Stimulated activated CD4-positive, alpha-beta T cell treated with anti-CD3 and anti-CD28 coated beads, Interleukin-4, amount 100 ng/mL, for 24 hours (primary cell): ENCODE measurements around the gene RPP25.
"Not testable (repeated sequence)": the region's sequence is repeated elsewhere in the genome, so short reads cannot be mapped to it uniquely, and the experiment has no call there.

Source experiments
- DNase-seq: peaks from one replicate; pipeline ENCODE4 v3.0.0-alpha.2; 2020

The RPP25 gene

DNA sequence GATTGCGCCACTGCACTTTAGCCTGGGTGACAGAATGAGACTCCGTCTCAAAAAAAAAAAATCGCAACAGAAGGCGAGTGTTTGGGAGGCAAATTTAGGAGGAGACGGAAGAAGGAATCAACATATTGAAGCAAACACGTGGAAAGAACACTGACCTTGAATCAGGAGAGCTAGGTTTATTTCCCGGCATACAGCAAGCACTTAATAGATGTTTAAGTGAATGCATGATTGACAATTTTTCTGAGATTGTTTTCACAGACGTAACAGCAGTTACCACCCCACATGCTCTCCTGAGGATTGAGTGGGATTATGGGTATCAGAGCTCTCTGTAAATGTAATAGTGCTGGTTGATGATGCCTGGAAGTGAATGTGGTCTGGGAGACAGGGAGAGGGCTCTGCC is 5.6 kb upstream of the RPP25 start:
- DNase-seq: no peak

DNA sequence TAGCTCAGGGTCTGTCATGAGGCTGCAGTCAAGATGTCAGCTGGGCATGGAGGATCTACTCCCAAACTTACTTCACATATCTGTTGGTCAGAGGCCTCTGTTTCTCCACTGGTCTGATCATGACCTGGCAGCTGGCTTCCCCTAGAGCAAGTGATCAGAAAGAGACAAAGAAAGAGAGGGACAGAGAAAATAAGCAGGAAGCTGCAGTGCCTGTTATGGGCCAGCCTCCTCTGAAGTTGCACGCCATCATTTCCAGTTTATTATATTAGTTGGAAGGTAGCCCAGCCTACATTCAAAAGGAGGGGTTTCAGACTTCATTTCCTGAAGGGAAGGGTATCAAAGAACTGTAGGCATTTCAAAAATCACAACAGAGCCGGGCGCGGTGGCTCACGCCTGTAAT is 5.0 kb upstream of the RPP25 start:
- no peak for DNase-seq

DNA sequence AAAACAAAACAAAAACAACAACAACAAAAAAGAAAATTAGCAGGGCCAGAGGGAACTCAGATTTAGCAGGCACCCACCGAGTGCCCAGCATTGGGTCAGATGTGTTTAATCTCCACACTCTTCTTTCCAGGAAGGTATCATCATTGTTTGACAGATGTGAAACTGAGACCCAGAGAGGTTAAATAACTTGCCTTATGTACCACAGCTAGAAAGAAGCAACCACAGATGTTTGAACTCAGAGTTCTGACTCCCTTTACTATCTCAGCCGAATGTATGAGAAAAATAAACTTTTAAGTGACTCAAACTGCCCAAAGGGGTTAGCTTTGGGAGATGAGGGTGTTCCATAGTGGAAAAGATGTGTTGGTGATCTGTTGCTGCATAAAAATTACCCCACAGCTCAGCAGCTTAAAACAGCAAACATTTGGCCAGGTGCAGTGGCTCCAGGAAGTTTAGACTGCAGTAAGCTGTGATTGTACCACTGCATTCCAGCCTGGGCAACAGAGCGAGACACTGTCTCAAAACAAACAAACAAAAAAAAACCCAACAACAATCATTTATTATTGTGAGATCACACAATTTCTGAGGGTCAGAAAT is 4.5 kb upstream of the RPP25 start:
- DNase-seq: no peak

DNA sequence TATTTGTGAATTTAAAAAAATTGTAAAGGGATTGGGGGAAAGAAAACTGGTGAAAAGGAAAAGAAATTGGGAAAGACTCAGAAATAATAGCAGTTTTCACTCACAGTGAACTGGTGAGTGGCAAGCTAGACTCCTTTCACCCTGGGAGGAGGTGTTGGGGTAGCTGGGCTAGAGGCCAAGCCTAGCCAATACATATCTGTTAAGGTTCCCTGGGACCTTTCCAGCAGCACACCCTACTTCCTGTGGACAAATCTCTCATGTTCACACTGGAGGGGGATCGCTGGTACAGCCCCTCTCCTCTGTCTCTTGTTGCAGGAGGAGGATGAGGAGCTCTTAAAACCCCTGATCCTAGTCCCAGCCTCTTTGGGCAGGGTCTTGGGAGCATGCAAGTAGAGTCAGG is 3.7 kb upstream of the RPP25 start:
- no peak for DNase-seq

DNA sequence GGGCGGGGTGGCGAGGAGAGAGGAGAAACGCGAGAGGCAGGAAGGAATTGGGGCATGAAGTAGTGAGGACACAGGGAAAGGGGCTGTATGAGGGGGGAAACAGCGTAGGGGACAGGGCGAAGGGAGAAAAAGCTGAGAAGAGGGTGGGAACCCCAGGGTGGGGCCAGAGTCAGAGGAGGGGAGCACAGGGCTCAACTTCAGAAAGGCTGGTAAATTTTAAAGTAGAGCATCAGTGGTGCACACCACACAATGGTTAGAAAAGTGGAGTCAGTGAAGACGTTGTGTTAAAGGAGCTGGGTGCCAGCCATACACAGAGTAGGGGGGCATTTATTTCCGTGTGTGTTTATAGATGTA is 3.0 kb upstream of the RPP25 start:
- no peak for DNase-seq

DNA sequence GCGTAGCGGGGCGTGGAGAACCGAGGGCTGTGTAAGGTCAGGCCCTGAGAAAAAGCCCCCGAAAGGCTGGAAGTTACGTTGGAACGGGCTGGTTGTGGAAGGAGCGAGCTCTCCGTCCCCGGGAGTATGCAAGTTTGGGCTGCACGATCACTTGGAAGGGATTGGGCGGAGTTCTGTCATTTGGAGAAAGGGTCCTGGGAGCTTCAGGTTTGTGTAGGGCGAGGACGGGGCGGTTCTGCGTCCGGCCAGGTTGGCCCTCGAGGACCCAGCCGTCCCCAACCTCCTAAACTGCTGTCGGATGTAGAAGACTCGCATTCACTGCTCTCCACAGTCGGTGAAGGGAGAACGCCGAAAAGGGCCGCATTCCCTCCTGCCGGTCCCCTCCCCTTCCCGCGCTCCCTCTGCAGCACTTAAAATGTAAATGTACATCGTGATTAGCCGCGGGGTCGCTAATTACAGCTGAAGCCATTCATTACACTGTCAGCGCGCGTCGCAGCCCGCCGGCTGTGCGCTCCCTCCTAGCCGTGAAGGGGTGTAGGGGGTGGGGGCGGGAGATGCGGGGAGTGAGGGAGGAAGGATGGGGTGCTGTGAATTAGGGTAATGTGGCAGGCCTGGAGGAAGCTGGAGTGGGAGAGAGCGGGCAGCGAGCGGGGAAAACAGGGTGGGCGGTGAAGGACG is 2.5 kb upstream of the RPP25 start:
- no peak for DNase-seq

DNA sequence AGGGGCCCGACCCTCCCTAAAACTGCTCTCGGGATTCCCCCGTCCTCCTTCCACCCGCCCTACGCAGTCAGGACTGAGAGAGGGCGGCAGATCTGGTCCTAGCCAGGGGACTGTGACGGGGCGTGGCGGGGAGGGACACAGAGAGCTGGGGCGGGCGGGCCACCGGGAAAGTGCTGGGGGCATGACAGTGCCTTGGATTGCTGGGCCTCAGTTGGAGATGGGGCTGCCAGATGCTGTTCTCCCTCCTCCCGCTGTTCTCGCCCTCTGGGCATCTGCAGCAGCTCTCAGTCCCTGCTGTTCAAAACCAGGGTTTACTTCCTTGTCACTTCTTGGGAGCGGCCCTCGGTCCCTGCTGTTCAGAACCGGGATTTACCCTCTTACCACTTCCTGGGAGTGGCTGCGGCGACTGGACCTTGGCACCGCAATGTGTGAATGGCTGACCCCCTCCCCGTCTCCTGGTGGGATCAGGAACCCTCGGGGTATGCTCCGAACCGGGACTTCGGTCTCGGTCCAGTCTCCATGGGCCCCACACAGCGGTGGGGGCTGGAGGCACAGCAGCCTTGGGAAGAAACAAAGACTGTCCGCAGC is 1.8 kb upstream of the RPP25 start:
- DNase-seq: no peak

DNA sequence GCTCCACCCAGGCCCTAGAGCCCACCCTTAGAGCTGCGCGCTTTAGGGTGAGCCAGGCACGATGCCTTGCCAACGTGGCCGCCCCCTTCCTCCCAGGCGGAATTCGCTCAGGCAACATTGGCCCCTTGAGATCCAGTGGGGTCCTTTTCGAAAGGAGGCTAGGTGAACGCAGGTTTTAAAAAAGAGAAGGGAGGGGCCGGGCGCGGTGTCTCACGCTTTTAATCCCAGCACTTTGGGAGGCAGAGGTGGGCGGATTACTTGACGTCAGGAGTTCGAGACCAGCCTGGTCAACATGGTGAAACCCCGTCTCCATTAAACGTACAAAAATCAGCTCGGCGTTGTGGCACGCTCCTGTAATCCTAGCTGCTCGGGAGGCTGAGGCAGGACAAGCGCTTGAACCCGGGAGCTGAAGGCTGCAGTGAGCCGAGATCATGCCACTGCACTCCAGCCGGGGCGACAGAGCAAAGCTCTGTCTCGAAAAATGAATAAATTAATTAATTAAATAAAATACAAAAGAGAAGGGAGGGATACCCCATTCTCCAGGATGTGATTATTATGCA is 984 bp upstream of the RPP25 start:
- DNase-seq: no peak

DNA sequence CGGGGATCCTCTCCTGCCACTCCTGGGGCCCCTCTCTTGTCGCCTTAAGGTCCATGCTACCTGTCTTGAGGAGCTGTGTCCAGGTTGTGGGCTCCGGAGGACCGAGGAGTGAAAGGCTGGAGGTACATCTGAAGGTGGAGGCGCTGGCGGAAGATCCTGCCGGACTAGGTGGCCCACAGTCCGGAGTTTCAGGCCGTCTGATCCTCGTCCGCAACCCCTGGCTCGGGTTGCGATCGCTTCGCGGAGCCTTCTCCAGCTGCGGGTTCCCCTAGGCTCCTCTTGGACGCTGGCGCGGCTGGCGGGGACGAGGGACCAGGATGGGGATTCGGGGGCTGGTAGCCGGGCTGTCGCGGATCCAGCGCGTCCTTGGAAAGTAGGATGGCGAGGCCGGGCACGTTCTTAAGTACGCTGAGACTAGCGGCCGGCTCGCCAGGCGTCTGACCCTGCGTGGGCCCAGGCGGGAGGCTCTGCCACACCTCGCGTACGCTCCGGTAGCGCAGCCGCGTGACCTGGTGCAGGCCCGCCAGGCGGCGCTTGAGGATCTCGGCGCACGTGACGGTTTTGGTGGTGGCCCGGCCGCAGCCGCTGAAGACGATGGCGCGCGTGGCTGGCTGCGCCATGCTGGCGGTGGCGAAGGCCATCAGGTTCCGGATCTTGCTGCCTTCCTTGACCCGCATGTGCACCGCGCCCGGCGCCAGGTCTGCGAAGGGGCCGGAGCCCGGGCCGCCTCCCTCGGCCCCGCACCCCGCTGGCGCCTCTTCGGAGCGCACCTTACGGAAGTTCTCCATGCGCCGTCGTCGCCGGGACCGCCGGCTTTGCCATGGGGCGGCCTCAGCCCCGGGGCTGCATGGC is 550 bp downstream of the RPP25 start:
- peak; percentile 72 for DNase-seq

DNA sequence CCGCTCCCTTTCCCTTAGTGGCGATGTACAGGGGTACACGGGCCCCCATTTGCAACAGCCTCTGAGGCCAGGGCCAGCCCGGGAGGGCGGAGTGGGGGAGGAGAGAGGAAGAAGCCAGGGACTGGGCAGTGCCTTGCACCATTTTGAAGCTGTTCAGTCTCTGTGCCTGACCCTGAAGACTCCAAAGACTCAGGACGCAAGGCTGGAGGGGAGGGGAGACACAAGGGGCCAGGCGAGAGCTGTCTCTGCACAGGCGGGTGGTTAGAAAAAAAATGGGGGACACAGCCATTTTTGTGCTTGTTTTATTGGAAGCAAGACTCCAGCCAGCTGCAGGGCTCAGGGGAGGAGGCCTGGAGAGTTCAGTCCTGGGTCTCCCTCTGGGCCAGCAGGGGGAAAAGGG is 1.6 kb downstream of the RPP25 start:
- DNase-seq: no peak

DNA sequence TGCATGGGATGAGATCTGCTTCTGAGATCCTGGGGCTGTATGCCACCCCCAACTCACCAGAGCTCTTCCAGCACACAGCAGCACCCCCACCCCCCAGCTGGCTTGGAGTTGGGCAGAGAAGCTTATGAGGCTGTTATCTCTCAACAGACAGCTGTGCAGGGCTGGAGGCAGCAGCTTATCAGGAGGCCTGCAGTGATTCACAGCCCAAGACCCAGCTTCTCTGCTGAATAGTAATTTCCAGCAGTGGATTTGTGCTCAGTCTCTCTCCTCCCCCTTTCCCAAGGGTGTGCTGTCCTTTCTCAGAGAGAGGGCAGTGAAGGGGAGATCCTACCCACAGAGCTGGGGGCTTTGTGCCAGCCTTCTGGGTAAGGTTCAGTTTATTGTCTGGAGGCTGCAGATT is 2.1 kb downstream of the RPP25 start:
- no peak for DNase-seq

DNA sequence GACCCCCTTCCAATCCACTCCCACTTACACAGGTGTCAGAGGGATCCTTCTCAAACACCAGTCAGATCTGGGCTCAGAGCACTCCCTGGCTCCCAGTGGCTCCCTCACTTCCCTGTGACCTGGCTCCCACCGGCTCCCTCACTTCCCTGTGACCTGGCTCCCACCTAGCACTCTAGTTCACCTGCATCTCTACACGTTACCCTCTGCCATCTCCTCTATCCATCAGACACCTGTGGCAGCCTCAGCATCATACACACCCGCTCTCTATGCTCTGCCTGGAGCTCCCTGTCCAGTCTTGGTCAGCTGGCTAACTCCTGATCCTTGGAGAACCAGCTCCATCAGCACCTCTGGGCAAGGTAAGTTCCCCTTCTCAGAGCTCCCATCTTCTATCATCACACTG is 5.6 kb downstream of the RPP25 start:
- no peak for DNase-seq

DNA sequence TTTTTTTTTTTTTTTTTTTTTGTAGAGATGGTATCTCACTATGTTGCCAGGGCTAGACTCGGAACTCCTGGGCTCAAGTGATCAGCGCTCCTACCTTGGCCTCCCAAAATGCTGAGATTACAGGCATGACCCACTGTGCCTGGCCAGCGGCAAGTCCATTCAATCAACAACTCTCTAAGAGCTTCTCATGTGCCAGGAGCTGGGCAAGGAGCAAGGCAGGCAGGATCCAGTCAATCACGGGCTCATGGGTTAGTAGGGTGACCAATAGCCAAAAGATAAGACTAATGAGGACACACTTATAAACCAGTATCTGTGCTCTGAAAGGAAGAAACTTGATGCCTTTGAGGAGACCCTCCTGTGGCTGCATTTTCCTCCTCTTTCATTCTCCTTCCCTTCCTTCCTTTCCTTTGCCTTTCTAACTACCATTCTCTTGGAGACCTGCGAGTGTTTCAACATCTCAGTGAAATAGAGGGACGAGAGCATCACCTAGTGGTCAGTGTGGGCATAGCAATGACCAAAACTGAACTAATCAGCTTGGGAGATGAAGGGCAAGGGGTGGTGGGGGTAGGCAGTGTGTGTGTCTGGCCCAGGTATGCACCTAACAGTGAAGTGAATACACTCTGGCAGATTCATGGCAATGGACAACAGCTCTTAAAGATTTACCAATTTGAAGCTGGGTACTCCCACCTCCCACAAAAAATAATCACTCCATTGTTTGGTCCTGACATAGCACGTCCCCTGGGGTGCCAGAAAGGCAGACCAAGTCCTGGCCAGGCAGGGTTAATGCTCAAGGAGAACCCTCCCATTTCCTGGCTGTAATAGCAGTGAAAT is 6.3 kb downstream of the RPP25 start:
- DNase-seq: peak; percentile 84

DNA sequence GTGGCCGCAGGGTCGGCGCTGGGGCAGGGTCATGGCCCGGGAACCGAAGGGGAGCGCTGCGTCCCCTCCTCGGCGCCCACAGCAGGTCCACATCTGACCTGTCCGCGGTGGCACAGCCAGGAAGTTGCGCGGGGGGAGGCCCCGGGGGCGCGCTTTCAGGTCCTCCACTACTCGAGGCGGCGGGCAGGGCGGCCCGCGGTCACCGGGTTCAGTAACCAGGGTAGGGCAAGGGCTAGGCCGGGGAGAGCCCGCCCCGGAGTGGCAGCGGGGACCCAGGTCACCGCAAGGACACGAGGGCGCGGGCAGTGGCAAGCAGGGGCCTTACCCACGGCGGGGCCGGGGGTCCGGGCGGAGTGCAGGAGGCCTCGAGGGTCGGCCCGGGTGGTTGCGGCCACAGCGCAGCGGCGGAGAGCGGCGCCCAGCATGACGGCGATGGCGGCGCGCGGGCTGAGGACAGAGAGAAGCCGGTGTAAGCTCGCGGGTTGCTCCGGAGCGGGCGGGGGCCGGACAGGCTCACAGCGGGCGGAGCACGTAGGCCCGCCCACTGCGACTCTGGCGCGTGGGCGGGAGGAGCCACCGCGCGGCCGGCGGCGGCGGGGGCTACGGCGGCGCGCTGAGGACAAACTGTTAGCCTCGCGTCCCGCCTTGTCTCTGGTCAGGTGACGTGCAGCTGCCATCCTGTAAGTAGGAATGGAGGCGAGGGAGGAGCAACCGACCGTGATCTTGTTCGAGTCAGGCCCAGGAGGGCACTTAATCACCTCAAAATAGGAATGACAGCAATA is 18.8 kb downstream of the RPP25 start, which contains the start of gene COX5A:
TSS of gene COX5A (minus strand) at position 484 of the 782 bp plus-strand sequence. CDS start at position 425, 59 bp downstream.
- DNase-seq: peak; percentile 92

DNA sequence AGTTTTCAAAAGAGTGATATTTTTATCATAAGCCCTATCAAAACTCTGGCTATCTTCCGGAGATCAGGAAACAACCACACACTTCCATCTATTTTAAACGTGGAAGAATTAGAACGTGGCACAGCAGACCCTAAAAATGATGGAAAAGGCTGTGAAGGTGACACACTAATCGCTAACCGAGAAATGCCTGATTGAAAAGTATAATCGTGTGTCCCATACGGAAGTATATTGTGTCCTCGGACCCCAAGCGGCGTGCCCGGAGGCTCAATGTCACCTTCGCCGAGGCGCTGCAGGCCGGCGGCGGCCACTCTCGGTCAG is 19.3 kb downstream of the RPP25 start:
- DNase-seq: no peak

DNA sequence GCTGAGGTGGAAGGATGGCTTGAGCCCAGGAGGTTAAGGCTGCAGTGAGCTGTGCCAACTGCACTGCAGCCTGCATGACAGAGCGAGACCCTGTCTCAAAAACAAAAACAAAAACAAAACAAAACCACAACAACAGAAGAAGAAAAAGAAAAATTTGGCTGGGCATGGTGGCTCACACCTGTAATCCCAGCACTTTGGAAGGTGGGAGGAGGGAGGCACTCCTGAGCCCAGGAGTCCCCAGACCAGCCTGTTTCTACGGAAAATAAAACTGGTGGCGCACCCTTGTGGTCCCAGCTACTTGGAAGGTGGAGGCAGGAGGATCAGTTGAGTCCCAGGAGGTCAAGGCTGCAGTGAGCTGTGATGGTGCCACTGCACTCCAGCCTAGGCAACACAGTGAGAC is 21.4 kb downstream of the RPP25 start:
- DNase-seq: not testable (repeated sequence)

DNA sequence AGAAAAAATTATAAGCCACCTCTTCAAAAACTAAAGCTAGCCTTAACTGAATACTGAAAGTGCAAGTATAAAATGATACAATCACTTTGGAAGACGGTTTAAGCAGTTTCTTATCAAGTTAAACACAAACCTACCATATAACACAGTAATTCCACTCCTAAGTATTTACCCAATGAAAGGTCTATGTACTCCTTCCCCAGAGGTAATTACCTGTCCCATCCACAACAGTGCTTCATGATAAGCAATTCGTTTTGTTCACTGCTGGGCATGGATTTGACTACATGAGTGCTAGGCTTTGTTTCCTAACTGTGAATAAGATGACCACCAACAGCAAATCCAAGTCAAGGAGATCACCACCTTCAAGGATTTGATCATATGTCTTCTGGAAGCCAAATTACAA is 23.0 kb downstream of the RPP25 start:
- DNase-seq: no peak

DNA sequence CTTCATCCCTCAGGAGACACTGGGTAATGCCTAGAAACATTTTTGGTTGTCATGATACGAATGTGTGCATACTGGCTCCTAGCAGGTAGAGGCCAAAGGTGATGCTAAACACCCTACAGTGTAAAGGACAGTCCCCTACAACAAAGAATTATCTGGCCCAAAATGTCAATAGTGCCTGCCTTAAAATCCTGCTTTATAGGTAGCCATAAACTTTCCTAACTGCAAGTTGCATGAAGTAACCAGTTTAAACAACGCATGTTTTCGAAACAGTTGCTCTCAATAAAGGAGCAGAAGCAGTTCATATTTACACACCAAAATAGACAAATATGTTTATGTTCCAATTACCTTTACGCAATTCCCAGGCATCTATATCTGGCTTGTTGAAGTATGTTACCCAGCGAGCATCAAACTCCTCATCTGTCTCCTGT is 27.8 kb downstream of the RPP25 start:
- DNase-seq: no peak

DNA sequence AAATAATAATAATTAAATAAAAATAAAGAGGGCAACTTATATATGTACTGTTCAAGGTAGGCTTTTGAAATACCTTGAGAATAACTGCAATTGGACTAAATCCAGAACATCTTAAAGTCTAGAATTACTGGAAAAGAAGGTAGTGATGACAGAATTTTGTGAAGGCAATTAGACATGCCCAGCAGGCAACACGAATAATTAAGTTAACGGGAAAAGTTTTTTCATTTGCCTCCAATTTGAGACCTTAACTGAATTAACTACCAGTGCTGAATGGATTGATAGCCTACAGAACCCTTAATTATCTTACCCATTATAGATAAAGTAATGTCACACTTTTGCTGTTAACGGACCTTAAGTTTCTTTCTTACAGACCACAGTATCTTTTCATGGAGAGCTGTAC is 32.0 kb downstream of the RPP25 start:
- DNase-seq: no peak

DNA sequence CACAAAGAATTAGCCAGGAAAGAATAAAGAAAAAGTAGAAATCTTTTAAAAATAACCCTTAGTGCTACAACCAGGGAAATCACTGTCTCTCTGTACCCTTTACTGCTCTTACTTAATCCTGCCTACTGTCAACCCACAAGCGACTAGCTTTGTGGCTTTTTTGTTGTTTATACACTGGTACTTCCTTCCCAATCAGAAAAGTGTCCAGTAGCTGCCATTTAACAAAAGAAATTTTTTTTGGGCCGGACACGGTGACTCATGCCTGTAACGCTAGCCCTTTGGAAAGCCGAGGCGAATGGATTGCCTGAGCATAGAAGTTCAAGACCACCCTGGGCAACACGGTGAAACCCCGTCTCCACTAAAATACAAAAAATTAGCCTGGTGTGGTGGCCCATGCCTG is 36.1 kb downstream of the RPP25 start:
- DNase-seq: no peak

DNA sequence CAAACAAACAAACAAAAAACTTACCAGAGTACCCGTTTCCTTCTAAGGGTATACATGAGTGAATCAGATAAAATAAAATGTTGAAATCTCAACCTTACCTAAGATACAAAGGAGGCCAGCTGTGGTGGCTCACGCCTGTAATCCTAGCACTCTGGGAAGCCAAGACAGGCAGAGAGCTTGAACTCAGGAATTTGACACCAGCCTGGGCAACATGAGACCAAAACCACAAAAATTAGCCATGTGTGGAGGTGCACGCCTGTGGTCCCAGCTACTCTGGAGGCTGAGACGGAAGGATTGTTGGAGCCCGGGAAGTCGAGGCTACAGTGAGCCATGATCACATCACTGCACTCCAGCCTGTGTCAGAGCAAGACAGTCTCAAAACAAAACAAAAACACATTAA is 38.9 kb downstream of the RPP25 start:
- no peak for DNase-seq

DNA sequence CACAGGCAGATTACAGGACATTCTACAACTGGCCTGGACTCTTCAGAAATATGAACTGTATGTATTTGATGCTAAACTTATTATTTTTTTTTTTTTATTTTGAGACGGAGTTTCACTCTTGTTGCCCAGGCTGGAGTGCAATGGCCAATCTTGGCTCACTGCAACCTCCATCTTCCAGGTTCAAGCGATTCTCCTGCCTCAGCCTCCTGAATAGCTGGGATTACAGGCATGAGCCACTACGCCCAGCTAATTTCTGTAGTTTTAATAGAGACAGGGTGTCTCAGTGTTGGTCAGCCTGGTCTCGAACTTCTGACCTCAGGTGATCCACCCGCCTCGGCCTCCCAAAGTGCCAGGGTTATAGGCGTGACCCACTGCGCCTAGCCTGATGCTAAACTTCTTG is 42.8 kb downstream of the RPP25 start:
- not testable (repeated sequence) for DNase-seq
